Mesodermal cell (in vitro differentiated cells): ENCODE data around the gene CACNB3.
A peak's percentile ranks its signal among the peaks of the same experiment; 100 is the strongest.

Experiments
- H3K27ac ChIP-seq: 2 replicates; pipeline ENCODE4 v1.7.0; 2013; ENCODE audit warnings: mild to moderate bottlenecking, low read depth, low read length, moderate library complexity; ENCODE audit not compliant: severe bottlenecking
- H3K36me3 ChIP-seq: 2 replicates; pipeline ENCODE4 v1.7.1; 2013; ENCODE audit warnings: mild to moderate bottlenecking, low read length, moderate library complexity; ENCODE audit not compliant: control insufficient read depth, insufficient read depth
- H3K4me1 ChIP-seq: one replicate; pipeline ENCODE4 v1.7.1; 2013; ENCODE audit warnings: mild to moderate bottlenecking, low read length; ENCODE audit not compliant: insufficient read depth, control insufficient read depth, poor library complexity, severe bottlenecking
- H3K4me3 ChIP-seq: 2 replicates; pipeline ENCODE4 v1.7.0; 2013; ENCODE audit warnings: low read length, control low read depth, mild to moderate bottlenecking; ENCODE audit not compliant: insufficient read depth, poor library complexity, severe bottlenecking; ENCODE audit errors: extremely low read depth
- H3K9me3 ChIP-seq: 2 replicates; pipeline ENCODE4 v1.7.1; 2013; ENCODE audit warnings: mild to moderate bottlenecking, low read length, moderate library complexity; ENCODE audit not compliant: control insufficient read depth
- WGBS, 2 experiments: methylation state at CpG; one replicate each; pipeline ENCODE4 v1.1.5; 2013; ENCODE audit warnings: missing lambda C conversion rate in 2 of 2; ENCODE audit not compliant: insufficient coverage in 2 of 2; 5-methylcytosine and 5-hydroxymethylcytosine counted together

CACNB3 gene

GRCh38 chr12:48789858-48790326 lies 28.4 kb upstream of the CACNB3 start:
- peaks cover 7% of the 10 kb centered on the region for H3K4me1 ChIP-seq
- peak overlapping the region; percentile 79 for H3K4me3 ChIP-seq
- H3K36me3 ChIP-seq, result no peaks in the 10 kb centered on the region
- no peaks in the 10 kb centered on the region for H3K9me3 ChIP-seq
- H3K27ac ChIP-seq, result no peak overlapping the region
- WGBS, 2 experiments, result 13% methylated on average over 3 of the region's 4 CpGs

GRCh38 chr12:48793696-48794095 lies 24.6 kb upstream of the CACNB3 start:
- 100% methylated on average over 1 of the region's 3 CpGs; no CpG with 5 or more reads in 1 of the 2 experiments for WGBS, 2 experiments
- Histone ChIP-seq H3K9me3 (no peaks in the 10 kb centered on the region), H3K4me1 (no peaks in the 10 kb centered on the region), H3K4me3 (no peak overlapping the region), H3K27ac (no peak overlapping the region), H3K36me3 (no peaks in the 10 kb centered on the region)

GRCh38 chr12:48794870-48795269 lies 23.4 kb upstream of the CACNB3 start:
- H3K4me3 ChIP-seq, result no peak overlapping the region
- H3K27ac ChIP-seq, result no peak overlapping the region
- no peaks in the 10 kb centered on the region for H3K9me3 ChIP-seq
- 57 to 60% methylated on average over 3 of the region's 3 CpGs for WGBS, 2 experiments
- no peaks in the 10 kb centered on the region for H3K36me3 ChIP-seq
- H3K4me1 ChIP-seq, result no peaks in the 10 kb centered on the region

GRCh38 chr12:48795550-48796455 lies 22.5 kb upstream of the CACNB3 start:
- WGBS, 2 experiments, result 30 to 37% methylated on average over 5 to 7 of the region's 12 CpGs
- Histone ChIP-seq H3K4me3 (no peak overlapping the region), H3K9me3 (no peaks in the 10 kb centered on the region), H3K36me3 (no peaks in the 10 kb centered on the region), H3K4me1 (no peaks in the 10 kb centered on the region), H3K27ac (no peak overlapping the region)

- WGBS, 2 experiments, result 62 to 67% methylated on average over 3 of the region's 3 CpGs
- H3K9me3 ChIP-seq, result no peaks in the 10 kb centered on the region
- no peaks in the 10 kb centered on the region for H3K36me3 ChIP-seq
- no peak overlapping the region for H3K4me3 ChIP-seq
- no peaks in the 10 kb centered on the region for H3K4me1 ChIP-seq
- H3K27ac ChIP-seq, result no peak overlapping the region
Measured at GRCh38 chr12:48796976-48797375, 21.3 kb upstream of the CACNB3 start.

GRCh38 chr12:48800457-48800856 lies 17.8 kb upstream of the CACNB3 start:
- H3K9me3 ChIP-seq, result no peaks in the 10 kb centered on the region
- no peaks in the 10 kb centered on the region for H3K4me1 ChIP-seq
- H3K36me3 ChIP-seq, result no peaks in the 10 kb centered on the region
- no peak overlapping the region for H3K27ac ChIP-seq
- no peak overlapping the region for H3K4me3 ChIP-seq
- 92 to 96% methylated on average over 12 to 14 of the region's 14 CpGs for WGBS, 2 experiments

GRCh38 chr12:48800971-48801370 lies 17.3 kb upstream of the CACNB3 start:
- H3K27ac ChIP-seq, result peak overlapping the region; percentile 23
- no peak overlapping the region for H3K4me3 ChIP-seq
- 90% methylated on average over 11 to 14 of the region's 14 CpGs for WGBS, 2 experiments
- no peaks in the 10 kb centered on the region for H3K4me1 ChIP-seq
- H3K9me3 ChIP-seq, result no peaks in the 10 kb centered on the region
- H3K36me3 ChIP-seq, result no peaks in the 10 kb centered on the region

- Histone ChIP-seq H3K4me3 (no peak overlapping the region), H3K4me1 (no peaks in the 10 kb centered on the region), H3K27ac (no peak overlapping the region), H3K36me3 (no peaks in the 10 kb centered on the region), H3K9me3 (no peaks in the 10 kb centered on the region)
- WGBS, 2 experiments, result no CpG with 5 or more reads among the region's 1 CpG
Measured at GRCh38 chr12:48803675-48804074, 14.6 kb upstream of the CACNB3 start.

GRCh38 chr12:48807981-48808380 lies 10.3 kb upstream of the CACNB3 start:
- H3K4me1 ChIP-seq, result peaks cover 15% of the 10 kb centered on the region
- H3K36me3 ChIP-seq, result no peaks in the 10 kb centered on the region
- no peak overlapping the region for H3K4me3 ChIP-seq
- 74 to 92% methylated on average over 2 of the region's 3 CpGs for WGBS, 2 experiments
- H3K9me3 ChIP-seq, result no peaks in the 10 kb centered on the region
- no peak overlapping the region for H3K27ac ChIP-seq

GRCh38 chr12:48810903-48811431 lies 7.3 kb upstream of the CACNB3 start:
- Histone ChIP-seq H3K27ac (peak overlapping the region; percentile 66), H3K4me1 (peaks cover 24% of the 10 kb centered on the region), H3K4me3 (no peak overlapping the region), H3K36me3 (no peaks in the 10 kb centered on the region), H3K9me3 (no peaks in the 10 kb centered on the region)
- 60 to 93% methylated on average over 2 to 3 of the region's 5 CpGs for WGBS, 2 experiments
